Endodermal cell (in vitro differentiated cells): ENCODE results near the gene TPM4. TPM values are rescaled to one million over a fixed set of nuclear protein-coding genes. Genes with fewer than 3 reads are reported as not detected.

Experiments used
- DNase-seq: peaks from one replicate; pipeline ENCODE4 v3.0.0-alpha.2; 2017
- H3K27ac ChIP-seq: 2 replicates; pipeline ENCODE4 v1.5.1; 2013; ENCODE audit warnings: mild to moderate bottlenecking, low read depth, low read length, moderate library complexity
- H3K27me3 ChIP-seq: 2 replicates; pipeline ENCODE4 v1.6.1; 2013; ENCODE audit warnings: mild to moderate bottlenecking, low read length, moderate library complexity; ENCODE audit not compliant: insufficient read depth, control insufficient read depth, poor library complexity, severe bottlenecking
- H3K36me3 ChIP-seq: 2 replicates; pipeline ENCODE4 v1.7.0; 2013; ENCODE audit warnings: mild to moderate bottlenecking, low read length, moderate library complexity; ENCODE audit not compliant: control insufficient read depth, insufficient read depth
- H3K4me1 ChIP-seq: one replicate; pipeline ENCODE4 v1.7.0; 2013; ENCODE audit warnings: low read length; ENCODE audit not compliant: control insufficient read depth, insufficient read depth
- H3K4me3 ChIP-seq: 2 replicates; pipeline ENCODE4 v1.5.1; 2013; ENCODE audit warnings: mild to moderate bottlenecking, low read length, moderate library complexity
- H3K9ac ChIP-seq: 2 replicates; pipeline ENCODE4 v1.6.1; 2013; ENCODE audit warnings: mild to moderate bottlenecking, low read length, moderate library complexity; ENCODE audit not compliant: poor library complexity, severe bottlenecking; ENCODE audit errors: extremely low read depth
- H3K9me3 ChIP-seq: 2 replicates; pipeline ENCODE4 v1.6.1; 2013; ENCODE audit warnings: mild to moderate bottlenecking, low read length, moderate library complexity; ENCODE audit not compliant: control insufficient read depth
- H3K27ac Mint-ChIP-seq: 2 replicates; pipeline ENCODE4 v1.8.0; 2020; ENCODE audit warnings: mixed read lengths
- H3K27me3 Mint-ChIP-seq: 2 replicates; pipeline ENCODE4 v1.8.0; 2021; ENCODE audit warnings: mild to moderate bottlenecking, mixed read lengths; ENCODE audit not compliant: insufficient read depth
- H3K36me3 Mint-ChIP-seq: 2 replicates; pipeline ENCODE4 v1.8.0; 2020; ENCODE audit warnings: low read depth, mixed read lengths
- H3K4me1 Mint-ChIP-seq: 2 replicates; pipeline ENCODE4 v1.8.0; 2020; ENCODE audit warnings: mixed read lengths
- H3K4me3 Mint-ChIP-seq: 2 replicates; pipeline ENCODE4 v1.8.0; 2020; ENCODE audit warnings: mild to moderate bottlenecking, moderate library complexity, mixed read lengths
- H3K9me3 Mint-ChIP-seq: 2 replicates; pipeline ENCODE4 v1.8.0; 2020; ENCODE audit warnings: mild to moderate bottlenecking, mixed read lengths
- WGBS, 2 experiments: methylation state at CpG; one replicate each; pipeline versions ENCODE4 v1.1.5 to v1.1.7; 2013; ENCODE audit warnings: missing lambda C conversion rate in 2 of 2, mixed read lengths in 1 of 2; ENCODE audit not compliant: insufficient coverage in 1 of 2, insufficient read length in 1 of 2; 5-methylcytosine and 5-hydroxymethylcytosine counted together
- total RNA-seq, 2 donors: library from RNA; stranded (reverse); fragmentation: NEBNext Ultra II Directional in 1 of 2; extraction: Animal tissue kit (Norgen Biotek cat#: 25700) in 1 of 2; gene quantifications; 2 replicates in 1 of 2; 3 replicates in 1 of 2; pipeline ENCODE4 v1.2.1, GENCODE V29; 2021
- TF ChIP-seq, protein P1 (sequence below): fragments of 200-600 bp; sonication (generic); conservative IDR thresholded peaks from 2 replicates; pipeline ENCODE4 v1.5.0; 2021; ENCODE audit warnings: antibody characterized with exemption, mild to moderate bottlenecking

Gene TPM4
- total RNA-seq, 2 donors from 2014 or later, result 387 to 437 TPM

DNA sequence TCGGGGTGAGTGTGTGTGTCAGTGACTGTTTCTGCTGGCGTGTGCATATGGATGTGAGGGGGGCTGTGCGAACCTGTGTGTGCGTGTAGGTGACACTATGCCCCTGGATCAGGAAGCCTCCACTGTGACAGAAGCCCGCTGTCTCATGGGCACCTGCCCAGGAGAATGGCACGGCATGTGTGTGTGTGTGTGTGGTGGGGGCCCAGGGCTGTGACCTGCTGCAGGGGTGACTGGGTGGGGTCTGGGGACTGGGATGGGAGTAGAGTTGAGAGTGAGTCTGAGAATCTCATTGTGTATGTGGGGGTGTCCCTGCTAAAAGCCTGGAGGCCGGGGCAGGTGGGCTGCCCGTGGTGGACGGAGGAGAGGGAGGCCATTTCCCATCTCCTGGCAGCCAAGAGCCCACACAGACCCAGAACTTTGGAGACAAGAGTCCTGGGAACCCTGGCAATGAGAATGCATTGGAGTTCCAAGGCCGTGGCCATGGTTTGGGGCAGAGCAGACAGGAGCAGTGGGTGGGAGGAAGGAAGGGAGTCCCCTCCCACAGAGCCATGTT is 6.4 kb upstream of the TPM4 start:
- no peak overlapping the region for H3K9ac ChIP-seq
- H3K27me3 ChIP-seq, result no peaks in the 10 kb centered on the region
- H3K27me3 Mint-ChIP-seq, result no peaks in the 10 kb centered on the region
- no peaks in the 10 kb centered on the region for H3K9me3 ChIP-seq
- no peak overlapping the region for H3K4me3 ChIP-seq
- peaks cover 2% of the 10 kb centered on the region for H3K4me1 Mint-ChIP-seq
- DNase-seq, result no peak
- no peaks in the 10 kb centered on the region for H3K36me3 ChIP-seq
- no peaks in the 10 kb centered on the region for H3K4me1 ChIP-seq
- no peaks in the 10 kb centered on the region for H3K36me3 Mint-ChIP-seq
- no peaks in the 10 kb centered on the region for H3K9me3 Mint-ChIP-seq
- TF ChIP-seq, protein P1, sequence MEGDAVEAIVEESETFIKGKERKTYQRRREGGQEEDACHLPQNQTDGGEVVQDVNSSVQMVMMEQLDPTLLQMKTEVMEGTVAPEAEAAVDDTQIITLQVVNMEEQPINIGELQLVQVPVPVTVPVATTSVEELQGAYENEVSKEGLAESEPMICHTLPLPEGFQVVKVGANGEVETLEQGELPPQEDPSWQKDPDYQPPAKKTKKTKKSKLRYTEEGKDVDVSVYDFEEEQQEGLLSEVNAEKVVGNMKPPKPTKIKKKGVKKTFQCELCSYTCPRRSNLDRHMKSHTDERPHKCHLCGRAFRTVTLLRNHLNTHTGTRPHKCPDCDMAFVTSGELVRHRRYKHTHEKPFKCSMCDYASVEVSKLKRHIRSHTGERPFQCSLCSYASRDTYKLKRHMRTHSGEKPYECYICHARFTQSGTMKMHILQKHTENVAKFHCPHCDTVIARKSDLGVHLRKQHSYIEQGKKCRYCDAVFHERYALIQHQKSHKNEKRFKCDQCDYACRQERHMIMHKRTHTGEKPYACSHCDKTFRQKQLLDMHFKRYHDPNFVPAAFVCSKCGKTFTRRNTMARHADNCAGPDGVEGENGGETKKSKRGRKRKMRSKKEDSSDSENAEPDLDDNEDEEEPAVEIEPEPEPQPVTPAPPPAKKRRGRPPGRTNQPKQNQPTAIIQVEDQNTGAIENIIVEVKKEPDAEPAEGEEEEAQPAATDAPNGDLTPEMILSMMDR, result no peak
- no peak overlapping the region for H3K27ac ChIP-seq
- WGBS, 2 experiments, result 91 to 100% methylated on average over 3 to 10 of the region's 10 CpGs
- H3K4me3 Mint-ChIP-seq, result no peak overlapping the region
- H3K27ac Mint-ChIP-seq, result no peak overlapping the region

DNA sequence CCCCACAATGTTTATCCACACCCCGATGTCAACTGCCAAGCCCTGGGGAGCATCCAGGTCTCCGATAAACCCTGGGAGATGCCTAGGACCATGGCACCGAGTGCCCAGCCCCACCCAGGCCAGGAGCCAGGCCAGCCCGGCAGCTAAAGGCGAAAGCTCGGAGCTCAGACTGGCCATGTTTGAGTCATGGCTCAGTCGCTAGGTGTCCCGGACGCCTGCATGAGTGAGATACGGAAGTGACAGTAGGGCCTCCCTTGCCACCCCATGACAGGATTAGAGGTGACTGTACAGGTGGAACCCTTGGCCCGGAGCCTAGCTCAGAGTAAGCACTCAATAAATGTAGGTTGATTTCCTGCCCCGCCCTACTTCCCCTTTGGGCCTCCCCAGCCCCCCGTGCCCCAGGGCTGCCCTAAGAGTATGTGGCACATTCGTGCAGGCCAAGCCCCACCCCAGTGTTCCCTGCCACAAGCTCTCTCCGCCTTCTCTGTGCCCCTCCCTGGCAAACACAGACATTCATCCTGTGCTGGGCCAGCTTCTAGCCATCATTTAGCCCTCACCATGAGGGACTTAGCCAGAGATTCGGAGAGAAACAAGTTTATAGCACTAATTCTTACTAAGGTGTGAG is 5.8 kb upstream of the TPM4 start:
- no peaks in the 10 kb centered on the region for H3K36me3 Mint-ChIP-seq
- no peak overlapping the region for H3K4me3 Mint-ChIP-seq
- no peaks in the 10 kb centered on the region for H3K9me3 Mint-ChIP-seq
- Histone ChIP-seq H3K27ac (no peak overlapping the region), H3K36me3 (no peaks in the 10 kb centered on the region), H3K9ac (no peak overlapping the region), H3K4me3 (no peak overlapping the region), H3K27me3 (no peaks in the 10 kb centered on the region), H3K9me3 (no peaks in the 10 kb centered on the region), H3K4me1 (no peaks in the 10 kb centered on the region)
- H3K27ac Mint-ChIP-seq, result no peak overlapping the region
- H3K4me1 Mint-ChIP-seq, result peaks cover 5% of the 10 kb centered on the region
- peak; percentile 37 for DNase-seq
- TF ChIP-seq, protein P1, result no peak
- H3K27me3 Mint-ChIP-seq, result no peaks in the 10 kb centered on the region
- WGBS, 2 experiments, result 91 to 93% methylated on average over 13 to 16 of the region's 16 CpGs

DNA sequence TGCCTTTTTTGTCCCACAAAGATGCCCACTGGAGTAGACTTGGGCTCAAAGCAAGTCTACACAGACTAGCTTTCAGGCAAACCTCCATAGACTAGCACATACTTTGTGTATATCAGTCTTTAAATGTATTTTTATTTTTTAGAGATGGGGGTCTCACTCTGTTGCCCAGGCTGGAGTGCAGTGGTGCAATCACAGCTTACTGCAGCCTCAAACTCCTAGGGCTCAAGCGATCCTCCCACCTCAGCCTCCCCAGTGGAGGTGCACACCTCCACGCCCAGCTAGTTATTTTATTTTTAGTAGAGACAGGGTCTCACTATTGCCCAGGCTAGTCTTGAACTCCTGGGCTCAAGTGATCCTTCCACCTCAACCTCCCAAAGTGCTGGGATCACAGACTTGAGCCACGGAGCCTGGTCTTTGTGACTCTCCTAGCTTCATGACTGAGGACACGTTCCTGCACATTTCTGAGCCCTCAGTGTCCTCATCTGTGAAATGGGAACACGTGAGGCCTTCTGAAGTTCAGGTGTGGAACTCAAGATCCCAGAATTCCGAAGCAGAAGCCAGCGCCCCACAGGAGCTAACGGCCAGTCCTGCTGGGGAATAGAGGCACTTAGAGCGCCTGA is 5.1 kb upstream of the TPM4 start:
- 89 to 90% methylated on average over 8 to 9 of the region's 9 CpGs for WGBS, 2 experiments
- Mint-ChIP-seq H3K27me3 (no peaks in the 10 kb centered on the region), H3K36me3 (no peaks in the 10 kb centered on the region), H3K4me1 (peaks cover 7% of the 10 kb centered on the region), H3K9me3 (no peaks in the 10 kb centered on the region), H3K27ac (no peak overlapping the region), H3K4me3 (no peak overlapping the region)
- Histone ChIP-seq H3K36me3 (no peaks in the 10 kb centered on the region), H3K9me3 (no peaks in the 10 kb centered on the region), H3K27me3 (no peaks in the 10 kb centered on the region), H3K4me3 (no peak overlapping the region), H3K4me1 (no peaks in the 10 kb centered on the region), H3K27ac (no peak overlapping the region), H3K9ac (no peak overlapping the region)
- no peak for DNase-seq
- TF ChIP-seq, protein P1, result no peak
